ENCODE results near the gene TSN.

DNA sequence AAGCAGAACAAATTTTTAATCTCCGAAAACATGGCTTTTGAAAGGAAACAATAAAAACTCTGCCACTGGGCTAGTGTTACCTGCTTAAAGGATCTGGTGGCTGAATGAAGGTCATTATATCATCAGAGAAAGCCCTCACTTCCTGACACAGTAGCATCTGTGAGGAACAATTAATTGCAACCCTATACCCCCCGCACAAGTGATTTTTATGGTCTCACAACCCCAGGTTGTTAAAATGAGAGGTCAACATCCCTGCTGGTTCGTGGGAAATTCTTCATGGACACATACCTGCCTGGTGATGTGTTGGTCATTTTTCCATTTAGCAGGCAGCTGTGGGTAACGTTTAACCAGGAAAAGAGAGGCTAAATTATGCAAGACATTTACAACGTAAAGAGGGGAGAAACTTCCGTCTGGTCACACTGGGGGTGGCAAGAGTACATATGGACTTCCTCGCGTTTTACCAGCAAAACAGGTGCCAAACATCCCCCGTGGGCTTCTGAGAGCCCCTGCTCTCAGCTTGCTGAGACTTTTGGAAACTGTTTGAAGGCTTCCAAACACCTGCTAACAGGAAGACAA lies 48.0 kb upstream of the TSN start:
- TF ChIP-seq POLR2AphosphoS5 (IDR thresholded peaks at IDR 0.05; ENCODE audit: low read depth, low read length): no peak
- TF ChIP-seq, protein P1, sequence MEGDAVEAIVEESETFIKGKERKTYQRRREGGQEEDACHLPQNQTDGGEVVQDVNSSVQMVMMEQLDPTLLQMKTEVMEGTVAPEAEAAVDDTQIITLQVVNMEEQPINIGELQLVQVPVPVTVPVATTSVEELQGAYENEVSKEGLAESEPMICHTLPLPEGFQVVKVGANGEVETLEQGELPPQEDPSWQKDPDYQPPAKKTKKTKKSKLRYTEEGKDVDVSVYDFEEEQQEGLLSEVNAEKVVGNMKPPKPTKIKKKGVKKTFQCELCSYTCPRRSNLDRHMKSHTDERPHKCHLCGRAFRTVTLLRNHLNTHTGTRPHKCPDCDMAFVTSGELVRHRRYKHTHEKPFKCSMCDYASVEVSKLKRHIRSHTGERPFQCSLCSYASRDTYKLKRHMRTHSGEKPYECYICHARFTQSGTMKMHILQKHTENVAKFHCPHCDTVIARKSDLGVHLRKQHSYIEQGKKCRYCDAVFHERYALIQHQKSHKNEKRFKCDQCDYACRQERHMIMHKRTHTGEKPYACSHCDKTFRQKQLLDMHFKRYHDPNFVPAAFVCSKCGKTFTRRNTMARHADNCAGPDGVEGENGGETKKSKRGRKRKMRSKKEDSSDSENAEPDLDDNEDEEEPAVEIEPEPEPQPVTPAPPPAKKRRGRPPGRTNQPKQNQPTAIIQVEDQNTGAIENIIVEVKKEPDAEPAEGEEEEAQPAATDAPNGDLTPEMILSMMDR (IDR thresholded peaks at IDR 0.05): no peak
- TF ChIP-seq TCF7L2 (IDR thresholded peaks at IDR 0.05; ENCODE audit: low read depth, low read length): no peak
